Activated naive CD4-positive, alpha-beta T cell treated with Interleukin-2 at 50 U/mL for 16 hours (primary cell): ENCODE measurements around the gene EMILIN3.

Source experiments
- DNase-seq: peaks from one replicate; pipeline ENCODE4 v3.0.0-alpha.2; 2020

EMILIN3 gene

DNA sequence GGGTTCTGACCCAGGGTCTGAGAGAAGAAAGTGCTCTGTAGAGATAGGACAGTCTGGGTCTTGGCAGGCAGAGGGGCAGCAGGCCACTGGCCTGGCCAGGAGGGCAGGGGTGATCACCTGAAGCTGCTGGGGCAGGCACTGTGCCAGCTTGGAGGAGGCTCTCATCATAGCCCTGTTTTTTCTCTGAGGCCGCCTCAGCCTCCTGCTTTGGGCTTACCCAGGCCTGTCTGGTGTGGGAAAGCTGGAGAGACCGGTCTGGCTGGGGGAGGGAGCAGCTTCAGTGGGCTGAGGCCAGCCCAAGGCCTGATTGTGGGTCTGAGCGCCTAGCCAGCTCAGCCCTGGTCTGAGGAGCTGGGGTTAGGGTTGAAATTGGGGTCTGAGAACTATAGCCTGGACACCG is 22.1 kb downstream of the EMILIN3 start:
- DNase-seq: no peak

DNA sequence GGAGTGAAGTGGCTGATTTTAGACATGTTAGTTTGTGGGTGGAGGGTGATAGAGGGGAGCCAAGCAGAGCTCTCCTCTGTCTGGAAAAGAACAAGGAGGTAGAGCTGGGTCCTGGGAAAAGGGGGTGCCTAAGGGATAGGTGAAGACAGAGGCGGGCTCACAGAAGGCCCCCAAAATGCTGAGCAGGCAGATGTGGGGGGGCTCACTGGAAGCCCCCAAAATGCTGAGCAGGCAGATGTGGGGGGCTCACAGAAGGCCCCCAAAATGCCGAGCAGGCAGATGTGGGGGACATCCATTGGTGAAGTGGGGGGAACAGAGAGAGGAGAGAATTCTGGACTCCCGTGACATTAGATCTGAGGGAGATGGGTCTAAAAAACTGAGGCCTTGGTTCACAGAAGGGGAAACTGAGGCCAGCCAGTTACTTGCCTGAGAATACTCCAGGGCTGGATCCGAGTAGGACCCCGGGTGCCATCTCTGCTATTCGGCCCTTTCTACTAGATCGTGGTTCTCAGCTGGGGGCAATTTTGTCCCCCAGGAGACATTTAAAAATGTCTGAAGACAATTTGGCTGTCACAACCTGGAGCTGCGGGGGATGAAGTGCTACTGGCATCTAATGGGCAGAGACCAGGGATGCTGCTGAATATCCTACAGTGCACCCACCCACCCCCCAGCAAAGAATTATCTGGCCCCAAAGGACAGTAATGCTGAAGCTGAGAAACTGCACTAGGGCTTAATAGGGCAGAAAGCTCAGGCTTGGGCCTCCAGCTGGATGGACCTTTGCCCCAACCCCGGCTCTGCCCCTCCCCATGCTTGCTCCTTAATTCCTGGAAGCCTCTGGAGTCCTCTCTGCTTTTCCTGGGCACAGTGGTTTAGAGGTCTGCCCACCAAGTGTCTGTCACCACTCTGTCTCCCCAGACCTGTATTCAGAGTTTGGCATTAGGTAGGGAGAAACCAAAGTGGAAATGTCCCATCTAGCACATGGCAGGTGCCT is 23.8 kb downstream of the EMILIN3 start:
- DNase-seq: no peak

DNA sequence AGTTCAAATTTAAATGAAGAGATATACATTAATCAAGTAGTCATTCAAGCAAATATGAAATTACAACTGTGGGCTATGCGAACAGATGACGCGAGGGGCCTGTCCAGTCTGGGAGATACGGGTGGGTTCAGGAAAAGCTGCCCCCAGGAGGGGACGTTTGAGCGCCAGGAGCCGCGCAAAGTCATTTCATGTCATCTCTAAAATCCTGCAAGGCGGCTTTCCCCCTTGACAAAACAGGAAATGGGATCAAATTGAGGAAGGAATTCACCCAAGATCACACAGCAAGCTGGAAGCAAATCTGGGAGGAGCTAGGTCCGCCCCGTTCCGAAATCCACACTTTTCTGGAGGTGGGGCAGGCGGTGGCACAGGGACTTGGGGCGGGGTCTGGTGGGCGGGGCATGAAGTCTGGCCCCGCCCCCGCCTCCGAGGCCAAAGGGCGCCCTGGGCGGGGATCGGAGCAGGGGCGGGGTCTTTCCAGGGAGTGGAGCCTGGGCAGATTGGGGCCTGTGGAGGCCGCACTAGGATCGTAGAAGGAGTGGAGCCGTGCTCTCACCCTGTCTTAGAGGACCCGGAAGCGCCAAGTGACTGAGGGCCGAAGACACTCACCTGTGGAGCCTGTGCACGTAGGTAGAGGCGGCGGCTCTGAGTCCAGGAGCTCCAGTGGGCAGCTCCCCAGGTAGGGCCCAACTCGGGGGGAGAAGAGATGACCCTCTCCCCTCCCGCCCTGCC is 26.1 kb downstream of the EMILIN3 start, which contains the start of gene LPIN3:
Gene LPIN3, plus strand, starts transcription at position 495 of the 729 bp plus-strand sequence. CDS start 4,983 bp downstream, outside the sequence.
- DNase-seq: peak; percentile 47

DNA sequence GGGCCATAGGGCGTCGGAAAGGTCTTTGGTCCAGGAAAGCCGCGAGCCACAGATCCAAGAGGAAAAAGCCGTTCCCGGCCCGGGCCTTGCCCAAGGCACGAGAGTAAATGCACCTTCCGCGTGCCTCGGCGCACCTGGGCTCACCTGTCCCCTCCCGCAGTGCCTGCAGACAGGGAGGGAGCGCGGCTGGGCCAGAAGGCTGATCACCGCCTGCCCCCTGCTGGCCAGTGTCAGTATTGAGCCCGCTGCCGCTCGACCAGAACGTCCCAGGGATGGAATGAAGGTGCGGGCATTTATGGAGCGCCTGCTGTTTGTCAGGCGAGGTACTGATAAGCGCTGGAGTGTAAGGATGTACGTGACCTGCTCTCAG is 26.7 kb downstream of the EMILIN3 start:
- DNase-seq: peak; percentile 86

DNA sequence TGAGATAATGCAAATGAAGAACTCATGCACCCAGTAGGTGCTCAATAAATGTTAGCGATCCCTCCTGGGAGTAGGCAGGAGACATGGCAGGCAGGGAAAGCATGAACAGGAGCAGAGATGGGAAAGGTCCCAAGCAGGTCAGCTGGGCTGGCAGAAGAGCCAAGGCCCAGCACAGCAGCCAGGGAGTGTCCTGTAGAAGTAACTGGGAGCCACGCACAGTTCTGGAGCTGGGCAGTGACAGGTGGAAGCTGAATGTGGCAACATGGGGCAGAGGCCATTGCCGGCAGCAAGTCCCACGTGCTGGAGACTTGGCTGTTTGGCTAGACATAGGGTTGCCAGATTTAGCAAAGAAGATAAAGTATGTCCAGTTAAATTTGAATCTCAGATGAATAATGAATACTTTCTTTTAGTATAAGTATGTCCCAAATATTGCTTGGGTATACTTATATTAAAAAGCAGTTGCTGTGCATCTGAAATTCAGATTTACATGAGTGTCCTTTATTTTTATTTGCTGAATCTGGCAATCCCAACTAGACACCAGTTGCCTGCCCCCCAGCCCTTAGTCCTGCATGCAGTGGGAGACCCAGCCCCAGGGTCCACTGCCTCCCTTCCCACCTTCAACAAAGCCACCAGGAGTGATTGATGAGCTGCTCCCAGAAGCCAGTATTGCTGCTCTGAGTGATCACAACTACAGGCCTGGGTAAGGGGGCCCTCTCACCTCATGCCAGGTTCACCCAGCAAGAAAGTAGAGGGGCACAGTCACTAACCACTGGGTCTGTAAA is 29.7 kb downstream of the EMILIN3 start:
- no peak for DNase-seq

DNA sequence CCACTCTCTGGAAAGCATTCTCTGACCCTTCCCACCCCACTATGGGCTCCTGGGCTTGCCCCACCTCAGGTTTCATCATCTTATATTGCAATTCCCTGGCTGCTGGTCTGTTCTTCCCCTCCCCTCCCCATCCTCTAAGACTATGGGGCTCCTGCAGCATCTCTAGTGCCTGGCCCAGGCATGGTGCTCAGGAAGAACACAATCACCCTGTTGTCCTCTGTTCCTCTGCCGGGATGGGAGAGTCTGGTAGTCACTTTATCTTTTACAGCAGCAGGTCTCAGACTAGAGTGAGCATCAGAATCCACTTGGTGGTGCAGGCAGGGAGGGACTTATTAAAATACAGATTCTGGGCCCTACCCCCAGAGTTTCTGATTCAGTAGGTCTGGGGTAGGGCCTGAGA is 31.0 kb downstream of the EMILIN3 start:
- DNase-seq: no peak

DNA sequence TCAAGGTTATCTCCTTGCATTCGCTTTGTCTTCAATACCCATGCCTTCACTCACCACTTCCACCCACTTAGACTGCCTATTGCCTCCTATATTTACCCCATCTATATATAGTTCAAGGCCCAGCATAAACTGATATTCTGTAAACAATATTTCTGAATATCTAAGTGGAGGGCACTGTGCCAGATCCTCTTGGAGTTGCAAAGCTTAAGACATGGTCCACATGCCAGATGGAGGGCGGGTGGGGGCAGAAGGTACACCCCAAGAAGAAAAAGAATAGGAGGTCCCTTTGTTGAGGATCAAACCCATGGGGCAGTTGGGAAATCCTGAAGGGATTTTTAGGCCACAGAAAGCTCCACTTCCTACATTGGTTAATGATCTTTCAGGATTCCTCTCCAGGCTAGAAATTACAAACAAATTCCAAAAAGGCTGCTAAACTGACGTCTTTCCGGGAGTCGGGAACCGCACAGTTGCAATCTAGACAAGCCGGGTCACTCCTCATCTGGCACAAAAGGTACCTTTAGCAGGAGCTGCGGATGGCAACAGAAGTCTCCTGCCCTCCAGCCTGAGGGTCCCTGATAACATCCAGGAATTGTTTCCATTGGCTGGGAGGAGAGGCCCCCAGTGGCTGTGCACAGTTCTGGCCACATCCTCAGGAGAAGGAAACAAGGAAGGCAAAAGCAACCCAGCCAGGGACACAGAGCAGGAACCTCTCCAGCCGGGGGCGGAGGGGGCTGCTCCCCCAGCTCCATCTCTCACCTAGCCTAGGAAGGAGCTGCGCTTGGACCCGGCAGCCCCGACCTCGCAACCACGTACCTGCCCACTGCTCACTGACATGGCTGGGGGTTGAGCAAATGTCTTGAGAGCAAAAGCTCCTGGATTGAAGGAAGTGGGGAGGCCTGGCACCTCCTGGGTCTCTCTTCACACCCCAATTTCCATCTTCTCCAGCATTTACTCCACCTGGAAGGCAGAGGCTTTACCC is 31.9 kb downstream of the EMILIN3 start:
- DNase-seq: no peak

DNA sequence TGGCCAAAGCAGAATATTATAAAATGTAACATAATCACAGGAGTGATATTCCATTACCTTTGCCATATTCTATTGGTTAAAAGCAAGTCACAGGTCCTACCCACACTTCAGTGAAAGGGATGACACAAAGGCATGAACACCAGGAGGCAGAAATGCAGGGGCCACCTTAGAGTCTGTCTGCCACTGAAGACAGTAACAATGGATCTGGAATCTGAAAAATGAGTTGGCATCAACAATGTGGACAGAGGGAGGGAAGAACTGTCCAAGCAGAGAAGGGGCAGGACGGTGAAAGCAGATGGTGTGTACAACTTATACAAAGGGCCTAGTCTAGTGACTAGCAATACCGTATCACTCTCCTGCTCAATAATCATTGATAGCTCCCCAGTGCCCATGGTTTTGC is 32.6 kb downstream of the EMILIN3 start:
- no peak for DNase-seq

DNA sequence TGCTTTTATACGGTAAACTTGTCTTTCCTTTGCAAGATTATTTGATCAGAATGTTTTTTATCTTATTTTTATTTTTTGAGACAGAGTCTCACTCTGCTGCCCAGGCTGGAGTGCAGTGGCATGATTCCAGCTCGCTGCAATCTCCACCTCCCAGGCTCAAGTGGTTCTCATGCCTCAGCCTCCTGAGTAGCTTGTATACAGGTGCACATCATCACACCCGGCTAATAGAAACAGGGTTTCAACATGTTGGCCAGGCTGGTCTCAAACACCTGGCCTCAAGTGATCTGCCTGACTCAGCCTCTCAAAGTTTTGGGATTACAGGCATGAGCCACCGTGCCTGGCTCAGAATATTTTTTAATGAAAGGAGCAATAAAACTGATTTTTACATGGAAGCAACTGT is 34.9 kb downstream of the EMILIN3 start:
- no peak for DNase-seq

DNA sequence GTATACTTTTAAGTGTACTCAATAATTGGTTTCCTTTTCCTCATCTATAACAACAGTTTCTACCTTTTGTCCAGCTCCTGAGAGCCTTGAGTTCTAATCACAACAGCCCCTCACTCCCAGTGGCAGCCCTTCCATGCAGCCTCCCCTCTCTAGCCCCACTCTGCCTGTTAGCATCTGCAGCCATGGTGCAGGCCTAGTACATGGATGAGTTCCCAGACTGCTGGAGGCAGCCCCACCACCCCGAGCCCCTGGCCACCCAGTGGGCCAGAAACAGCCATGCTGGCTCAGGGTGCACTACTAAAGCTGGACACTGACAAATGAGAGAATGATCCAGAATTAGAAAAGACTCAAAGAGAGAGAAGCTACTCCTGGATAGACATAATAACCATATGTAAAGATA is 35.7 kb downstream of the EMILIN3 start:
- DNase-seq: no peak

DNA sequence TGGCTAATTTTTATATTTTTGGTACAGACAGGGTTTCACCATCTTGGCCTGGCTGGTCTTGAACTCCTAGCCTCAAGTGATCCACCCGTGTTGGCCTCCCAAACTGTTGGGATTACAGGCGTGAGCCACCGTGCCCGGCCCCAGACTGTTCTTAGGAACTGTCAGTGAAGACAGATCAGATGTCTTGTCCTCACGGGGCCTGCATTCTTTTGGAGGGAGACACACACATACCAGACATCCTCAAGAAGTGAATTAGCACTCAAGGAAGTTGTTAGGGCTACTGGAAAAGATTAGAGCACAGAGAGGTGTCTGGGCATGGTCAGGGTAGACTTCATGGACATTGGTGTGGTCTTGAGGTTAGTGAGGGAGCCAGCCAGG is 36.3 kb downstream of the EMILIN3 start:
- DNase-seq: no peak

DNA sequence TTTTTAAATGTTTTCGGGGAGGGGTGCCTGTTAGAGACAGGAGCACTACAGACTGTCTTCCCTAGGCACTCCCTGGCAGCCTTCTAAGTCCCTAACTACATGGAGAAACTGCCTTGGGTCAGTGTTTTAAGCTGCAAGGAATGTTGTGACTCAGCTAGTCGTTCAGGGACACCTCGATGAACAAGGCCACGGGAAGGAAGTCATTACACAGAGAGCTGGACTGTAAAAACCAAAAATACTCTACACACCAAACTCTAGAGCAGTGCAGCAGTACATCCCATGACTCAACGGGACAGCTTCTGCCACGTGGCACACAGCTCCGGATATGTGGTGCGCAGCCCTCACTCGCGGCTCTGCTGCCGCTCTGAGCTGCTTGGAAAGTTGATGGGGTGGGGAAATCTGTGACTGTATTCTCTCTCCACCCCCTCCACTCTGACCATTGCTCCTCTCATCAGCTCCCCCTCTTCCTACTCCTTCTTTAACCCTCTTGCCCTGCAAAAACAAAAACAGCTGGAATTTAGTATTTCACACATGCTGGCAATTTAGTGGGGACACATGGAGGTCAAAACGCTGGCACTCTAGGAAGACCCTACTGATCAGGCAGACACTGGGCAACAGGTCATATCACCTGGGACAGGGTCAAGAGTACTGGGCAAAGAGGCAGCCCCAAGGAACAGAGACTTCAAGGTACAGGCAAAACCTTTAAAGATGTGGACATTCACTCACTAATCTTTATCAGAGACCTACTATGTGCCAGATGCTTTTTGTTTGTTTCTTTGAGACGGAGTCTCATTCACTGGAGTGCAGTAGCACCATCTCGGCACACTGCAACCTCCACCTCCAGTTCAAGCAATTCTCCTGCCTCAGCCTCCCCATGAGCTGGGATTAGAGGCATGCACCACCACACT is 36.9 kb downstream of the EMILIN3 start:
- peak; percentile 63 for DNase-seq

DNA sequence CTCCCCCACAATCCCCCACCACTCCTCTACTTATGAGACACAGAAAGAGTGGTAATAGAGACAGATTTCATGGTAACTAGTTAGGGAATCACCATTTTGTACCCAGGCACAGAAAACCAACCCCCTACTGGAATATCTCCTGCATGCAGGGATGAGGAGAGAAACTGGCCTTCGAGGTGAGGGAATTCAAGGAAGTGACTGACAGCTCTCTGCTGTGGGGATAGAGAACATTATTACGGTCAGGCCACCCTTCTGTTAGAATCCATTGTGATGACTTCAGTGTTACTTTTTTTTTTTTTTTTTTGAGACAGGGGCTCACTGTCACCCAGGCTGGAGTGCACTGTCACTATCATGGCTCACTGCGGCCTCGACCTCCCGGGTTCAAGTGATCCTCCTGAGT is 39.4 kb downstream of the EMILIN3 start:
- no peak for DNase-seq

DNA sequence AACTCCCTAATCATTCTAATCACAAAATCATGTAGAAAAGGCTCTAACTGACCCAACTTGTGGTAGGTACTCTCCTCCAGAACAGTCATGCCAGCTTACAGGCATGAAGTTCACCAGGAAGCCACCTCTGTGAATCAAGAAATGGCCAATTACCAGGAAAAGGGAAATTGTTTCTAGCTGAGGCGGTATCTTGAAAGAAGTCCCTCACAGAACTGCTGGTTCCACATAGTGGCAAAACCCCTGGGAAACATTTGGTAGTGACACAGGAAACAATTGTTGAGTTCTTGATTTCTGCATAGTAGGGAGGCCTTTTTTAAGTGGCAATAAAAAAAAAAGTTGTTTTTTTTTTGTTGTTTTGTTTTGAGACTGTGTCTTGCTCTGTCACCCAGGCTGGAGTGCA is 45.6 kb downstream of the EMILIN3 start:
- DNase-seq: no peak

DNA sequence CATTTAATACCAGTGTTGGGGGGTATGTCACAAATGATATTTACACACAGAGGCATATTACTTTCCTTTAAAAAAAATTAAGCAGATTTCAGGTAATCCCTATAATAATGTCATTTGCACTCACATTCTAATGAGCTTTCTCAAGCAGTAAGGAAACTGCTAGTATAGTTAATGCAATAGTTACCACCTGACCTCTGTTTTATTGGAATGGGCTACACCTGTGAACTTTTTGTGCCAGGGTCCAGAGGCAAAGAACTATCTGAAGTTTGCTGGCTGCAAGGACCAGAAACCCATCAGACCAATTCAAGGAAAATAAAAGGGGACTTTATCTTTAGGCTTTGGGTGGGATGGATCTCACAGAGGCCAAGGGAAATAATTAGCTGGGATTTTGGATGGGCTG is 46.2 kb downstream of the EMILIN3 start:
- DNase-seq: no peak

DNA sequence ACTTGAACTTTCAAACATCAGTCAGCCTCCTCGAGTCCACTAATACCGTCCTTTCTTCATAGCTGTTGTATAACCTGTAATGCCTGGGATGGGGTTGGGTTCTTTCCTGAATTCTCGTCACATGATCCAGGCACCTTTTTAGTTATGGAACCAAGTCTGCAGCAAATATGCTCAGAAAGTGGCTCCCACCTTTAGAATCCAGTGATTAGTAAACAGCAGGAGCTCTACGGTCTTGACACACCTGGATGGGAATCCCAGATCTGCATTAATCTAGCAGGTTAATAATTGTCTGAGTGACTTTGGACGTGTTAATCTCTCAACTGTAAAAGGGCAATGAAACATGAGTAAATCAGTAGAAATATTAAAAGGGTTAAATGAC is 48.4 kb downstream of the EMILIN3 start:
- DNase-seq: no peak

DNA sequence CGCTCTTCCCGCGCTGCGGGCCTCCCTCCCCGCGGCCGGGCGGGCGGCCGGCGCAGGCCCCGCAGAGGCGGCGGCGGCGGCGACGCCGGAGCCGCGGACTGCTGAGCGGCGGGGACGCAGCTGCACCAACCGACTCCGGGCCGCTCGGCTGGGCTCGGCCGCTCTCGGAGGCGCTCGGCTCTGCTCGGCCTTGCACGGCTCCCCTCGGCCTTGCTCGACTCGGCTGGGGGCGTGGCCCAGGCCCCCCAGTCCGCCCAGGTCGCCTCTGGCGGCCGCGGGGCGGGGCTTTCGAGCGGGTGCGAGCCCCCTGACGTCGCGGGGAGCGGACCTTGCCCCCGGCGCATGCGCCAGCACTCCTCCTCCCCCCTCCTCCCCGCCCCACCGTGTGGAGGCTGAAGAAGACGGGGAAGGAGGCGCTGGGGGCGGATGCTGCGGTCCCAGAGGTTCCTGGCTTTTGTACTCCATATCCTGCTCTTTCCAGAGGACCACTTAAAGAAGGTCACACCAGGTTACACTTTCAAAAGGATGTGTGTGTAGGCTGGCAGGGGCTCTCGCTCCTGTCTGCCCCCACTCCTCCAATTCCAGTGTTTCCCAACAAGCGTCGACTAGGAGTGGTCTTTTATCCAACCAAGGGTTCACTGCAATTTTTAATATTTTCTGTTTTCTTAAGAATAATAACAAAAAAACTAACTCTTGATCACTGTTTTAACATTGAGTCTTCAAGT is 48.9 kb downstream of the EMILIN3 start, which contains the start of gene ZHX3:
Gene ZHX3, minus strand, starts transcription at position 186 of the 725 bp plus-strand sequence. CDS start 112,815 bp downstream, outside the sequence.
- peak; percentile 96 for DNase-seq

DNA sequence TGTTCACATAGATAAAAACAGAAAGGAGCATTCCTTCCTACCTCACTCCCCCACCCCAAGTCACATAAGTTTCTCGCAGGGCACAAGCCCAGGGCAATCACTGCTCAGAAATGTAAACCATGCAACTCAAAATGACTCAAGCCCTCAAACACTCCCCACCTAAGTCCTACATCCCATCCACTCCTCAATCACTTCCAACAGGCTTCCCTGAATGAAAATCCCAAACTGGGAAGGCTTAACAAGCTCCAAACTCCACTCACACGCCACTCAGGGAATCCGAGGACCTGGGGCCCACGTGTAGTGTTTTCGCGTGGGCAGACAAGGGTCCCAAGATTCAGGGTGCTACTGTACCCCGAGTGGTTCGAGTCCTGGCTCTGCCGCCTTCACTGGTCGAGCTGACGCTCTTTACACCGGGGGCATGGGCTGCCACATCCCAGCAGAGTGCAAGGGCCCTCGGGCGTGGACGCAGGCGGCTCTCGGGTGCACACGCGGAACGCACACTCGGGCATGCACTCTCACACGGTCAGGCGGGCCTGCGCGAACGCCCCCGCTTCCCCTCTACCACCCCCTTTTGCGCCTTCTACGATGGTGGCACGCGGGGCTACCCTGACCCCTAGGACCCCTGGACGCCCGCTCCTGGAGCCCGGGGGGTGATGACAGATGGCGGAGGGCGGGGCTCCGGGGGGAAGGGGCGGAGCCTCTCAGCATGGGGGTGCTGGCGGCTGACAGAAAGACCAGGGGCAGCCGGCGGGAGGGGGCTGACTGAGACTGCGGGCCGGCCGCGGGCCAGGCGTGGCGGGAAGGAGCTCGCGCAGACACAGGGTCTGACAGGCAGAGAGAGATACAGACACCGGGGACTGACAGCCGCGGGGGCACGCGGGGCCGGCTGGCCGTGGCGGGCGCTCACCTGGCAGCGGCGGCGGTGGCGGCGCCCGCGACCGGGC is 49.7 kb downstream of the EMILIN3 start:
- peak; percentile 83 for DNase-seq

DNA sequence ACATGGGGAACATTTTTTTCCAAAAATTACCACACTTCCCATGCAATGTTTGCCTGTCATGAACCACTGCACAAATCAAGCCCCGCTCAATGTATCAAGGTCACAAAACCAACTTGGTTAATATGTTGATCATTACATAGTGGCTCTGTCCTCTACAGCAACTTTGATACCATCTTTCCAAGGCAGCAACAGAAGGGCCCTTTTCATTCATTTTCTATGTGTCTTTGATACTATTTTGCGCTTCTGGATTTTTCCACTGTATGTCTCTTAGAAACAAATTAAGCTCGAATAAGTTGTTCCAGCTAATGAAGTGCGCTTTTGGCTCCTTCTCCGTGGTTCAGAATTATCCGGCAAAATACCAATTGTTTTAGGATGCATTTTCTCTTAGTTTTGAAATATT is 50.6 kb downstream of the EMILIN3 start:
- no peak for DNase-seq
